SK-N-SH treated with all-trans-retinoic acid at 6 μM for 48 hours (cell line): ENCODE measurements around the gene ZKSCAN4.
A peak's percentile ranks its signal among the peaks of the same experiment; 100 is the strongest.

Experiments used
- ATAC-seq: fragments of 200-7000 bp; cut with Tn5 transposase; 3 replicates; pipeline ENCODE4 v1.9.1; 2020; ENCODE audit warnings: mild to moderate bottlenecking, moderate library complexity
- ARNTL ChIP-seq: fragments of 450-650 bp; formaldehyde crosslinking; IDR thresholded peaks from 2 replicates; pipeline ENCODE4 v1.5.0; 2020; ENCODE audit warnings: low read depth, mild to moderate bottlenecking, moderate library complexity, borderline replicate concordance
- BACH2 ChIP-seq: fragments of 250-450 bp; sonication (Bioruptor Pico); IDR thresholded peaks from 2 replicates; pipeline ENCODE4 v1.9.0; 2021; ENCODE audit warnings: mild to moderate bottlenecking, borderline replicate concordance
- CSDC2 ChIP-seq: fragments of 250-450 bp; sonication (Bioruptor Pico); IDR thresholded peaks from 2 replicates; pipeline ENCODE4 v1.5.0; 2020; ENCODE audit warnings: mild to moderate bottlenecking, moderate library complexity
- ESRRG ChIP-seq: fragments of 250-450 bp; sonication (Bioruptor Pico); IDR thresholded peaks from 2 replicates; pipeline ENCODE4 v1.6.1; 2021; ENCODE audit warnings: mild to moderate bottlenecking
- GLIS3 ChIP-seq: fragments of 250-450 bp; sonication (Bioruptor Pico); IDR thresholded peaks from 2 replicates; pipeline ENCODE4 v1.5.0; 2020; ENCODE audit warnings: mild to moderate bottlenecking, moderate library complexity
- ISL1 ChIP-seq: fragments of 250-450 bp; sonication (Bioruptor Pico); IDR thresholded peaks from 2 replicates; pipeline ENCODE4 v2.1.2; 2022; ENCODE audit warnings: mild to moderate bottlenecking, moderate library complexity
- OSR1 ChIP-seq: fragments of 250-450 bp; sonication (Bioruptor Pico); IDR thresholded peaks from 2 replicates; pipeline ENCODE4 v1.8.0; 2022; ENCODE audit warnings: moderate library complexity, mild to moderate bottlenecking, inconsistent platforms
- PPARA ChIP-seq: fragments of 250-450 bp; sonication (Bioruptor Pico); IDR thresholded peaks from 2 replicates; pipeline ENCODE4 v1.5.0; 2020; ENCODE audit warnings: mild to moderate bottlenecking, borderline replicate concordance
- RARB ChIP-seq: fragments of 250-450 bp; sonication (Bioruptor Pico); IDR thresholded peaks from 2 replicates; pipeline ENCODE4 v1.8.0; 2021; ENCODE audit warnings: mild to moderate bottlenecking, moderate library complexity
- SNAI2 ChIP-seq: fragments of 250-450 bp; sonication (Bioruptor Pico); IDR thresholded peaks from 2 replicates; pipeline ENCODE4 v1.5.0; 2020; ENCODE audit warnings: mild to moderate bottlenecking, moderate library complexity
- TCF4 ChIP-seq: fragments of 250-450 bp; sonication (Bioruptor Pico); IDR thresholded peaks from 2 replicates; pipeline ENCODE4 v1.8.0; 2021; ENCODE audit warnings: mild to moderate bottlenecking, moderate library complexity, borderline replicate concordance
- TOX ChIP-seq: fragments of 250-450 bp; sonication (Bioruptor Pico); IDR thresholded peaks from 2 replicates; pipeline ENCODE4 v1.8.0; 2021; ENCODE audit warnings: mild to moderate bottlenecking, moderate library complexity, borderline replicate concordance
- ZC3H10 ChIP-seq: fragments of 250-450 bp; sonication (Bioruptor Pico); IDR thresholded peaks from 2 replicates; pipeline ENCODE4 v1.5.1; 2021; ENCODE audit warnings: mild to moderate bottlenecking, moderate library complexity
- ZFP3 ChIP-seq: fragments of 250-450 bp; sonication (Bioruptor Pico); IDR thresholded peaks from 2 replicates; pipeline ENCODE4 v1.5.0; 2020; ENCODE audit warnings: mild to moderate bottlenecking, moderate library complexity
- ZFP30 ChIP-seq: fragments of 450-650 bp; formaldehyde crosslinking; IDR thresholded peaks from 2 replicates; pipeline ENCODE4 v1.5.0; 2022; ENCODE audit warnings: mild to moderate bottlenecking, moderate library complexity
- ZNF565 ChIP-seq: fragments of 450-650 bp; formaldehyde crosslinking; conservative IDR thresholded peaks from 2 replicates; pipeline ENCODE4 v1.5.0; 2020; ENCODE audit warnings: low read depth, mild to moderate bottlenecking, moderate library complexity
- ZNF70 ChIP-seq: fragments of 450-650 bp; formaldehyde crosslinking; IDR thresholded peaks from 2 replicates; pipeline ENCODE4 v1.5.0; 2020; ENCODE audit warnings: mild to moderate bottlenecking, moderate library complexity
- TF ChIP-seq, protein P1 (sequence below): fragments of 250-450 bp; sonication (Bioruptor Pico); IDR thresholded peaks from 2 replicates; pipeline ENCODE4 v1.5.1; 2021; ENCODE audit warnings: mild to moderate bottlenecking, moderate library complexity
- TF ChIP-seq, protein P2 (sequence below): fragments of 250-450 bp; sonication (Bioruptor Pico); IDR thresholded peaks from 2 replicates; pipeline ENCODE4 v1.8.0; 2021; ENCODE audit warnings: low read depth, mild to moderate bottlenecking, moderate library complexity, borderline replicate concordance
- TF ChIP-seq, protein P3 (sequence below): fragments of 250-450 bp; sonication (Bioruptor Pico); IDR thresholded peaks from 2 replicates; pipeline ENCODE4 v1.5.0; 2020; ENCODE audit warnings: mild to moderate bottlenecking, moderate library complexity
- TF ChIP-seq, protein P4 (sequence below): fragments of 250-450 bp; sonication (Bioruptor Pico); IDR thresholded peaks from 2 replicates; pipeline ENCODE4 v1.8.0; 2020; ENCODE audit warnings: mild to moderate bottlenecking, moderate library complexity, borderline replicate concordance

The ZKSCAN4 gene

DNA sequence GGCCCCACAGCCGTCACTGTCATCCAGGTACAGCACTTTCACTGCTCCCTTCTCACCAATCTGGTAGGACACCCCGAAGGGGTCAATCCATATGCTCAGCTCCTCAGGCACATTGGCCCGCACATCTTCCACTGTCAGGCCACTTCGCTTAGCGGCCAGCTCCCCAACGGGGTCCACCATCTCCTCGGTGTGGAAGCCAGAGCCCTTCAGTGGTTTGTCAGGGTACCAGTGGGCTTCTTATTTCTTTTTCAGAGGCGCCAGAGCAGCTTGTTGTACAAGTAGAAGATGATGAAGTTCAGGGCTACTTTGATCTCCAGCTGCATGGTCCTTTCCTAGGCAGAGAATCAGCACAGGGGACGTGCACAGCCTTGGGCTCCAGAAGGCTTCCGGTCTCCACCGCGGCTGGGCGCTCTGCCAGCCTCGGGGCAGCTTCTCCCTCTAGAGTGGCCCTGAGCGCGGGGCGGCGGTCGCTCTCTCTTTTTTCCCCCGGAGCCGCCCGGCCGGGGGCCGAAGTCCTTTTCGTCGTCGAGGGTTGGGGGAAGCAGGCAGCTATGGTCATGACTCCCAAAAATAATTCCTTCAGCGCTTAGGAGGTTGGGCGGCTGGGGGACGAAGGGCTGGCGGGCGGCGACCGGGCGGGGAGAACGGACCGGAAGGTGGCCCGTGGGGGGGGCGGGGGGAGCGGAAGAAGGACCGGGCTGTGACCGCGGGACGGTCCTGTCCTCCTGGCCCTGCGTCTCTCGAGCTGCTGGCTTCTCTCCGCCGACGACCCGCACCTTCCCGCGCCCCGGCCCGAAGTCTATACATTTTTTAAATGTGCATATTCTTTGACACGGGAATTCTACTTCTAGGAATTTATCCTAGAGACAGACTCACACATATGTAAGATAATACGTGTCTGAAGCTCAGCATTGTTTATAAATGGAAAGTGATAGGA lies 33.5 kb downstream of the ZKSCAN4 start:
- no peak for TF ChIP-seq CSDC2
- no peak for TF ChIP-seq TOX (CRISPR knock-in tag)
- no peak for TF ChIP-seq PPARA
- no peak for TF ChIP-seq ZFP30 (CRISPR knock-in tag)
- no peak for TF ChIP-seq ZNF70
- TF ChIP-seq, protein P1, sequence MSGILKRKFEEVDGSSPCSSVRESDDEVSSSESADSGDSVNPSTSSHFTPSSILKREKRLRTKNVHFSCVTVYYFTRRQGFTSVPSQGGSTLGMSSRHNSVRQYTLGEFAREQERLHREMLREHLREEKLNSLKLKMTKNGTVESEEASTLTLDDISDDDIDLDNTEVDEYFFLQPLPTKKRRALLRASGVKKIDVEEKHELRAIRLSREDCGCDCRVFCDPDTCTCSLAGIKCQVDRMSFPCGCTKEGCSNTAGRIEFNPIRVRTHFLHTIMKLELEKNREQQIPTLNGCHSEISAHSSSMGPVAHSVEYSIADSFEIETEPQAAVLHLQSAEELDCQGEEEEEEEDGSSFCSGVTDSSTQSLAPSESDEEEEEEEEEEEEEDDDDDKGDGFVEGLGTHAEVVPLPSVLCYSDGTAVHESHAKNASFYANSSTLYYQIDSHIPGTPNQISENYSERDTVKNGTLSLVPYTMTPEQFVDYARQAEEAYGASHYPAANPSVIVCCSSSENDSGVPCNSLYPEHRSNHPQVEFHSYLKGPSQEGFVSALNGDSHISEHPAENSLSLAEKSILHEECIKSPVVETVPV = no peak
- no peak for TF ChIP-seq ISL1 (CRISPR knock-in tag)
- TF ChIP-seq, protein P2, sequence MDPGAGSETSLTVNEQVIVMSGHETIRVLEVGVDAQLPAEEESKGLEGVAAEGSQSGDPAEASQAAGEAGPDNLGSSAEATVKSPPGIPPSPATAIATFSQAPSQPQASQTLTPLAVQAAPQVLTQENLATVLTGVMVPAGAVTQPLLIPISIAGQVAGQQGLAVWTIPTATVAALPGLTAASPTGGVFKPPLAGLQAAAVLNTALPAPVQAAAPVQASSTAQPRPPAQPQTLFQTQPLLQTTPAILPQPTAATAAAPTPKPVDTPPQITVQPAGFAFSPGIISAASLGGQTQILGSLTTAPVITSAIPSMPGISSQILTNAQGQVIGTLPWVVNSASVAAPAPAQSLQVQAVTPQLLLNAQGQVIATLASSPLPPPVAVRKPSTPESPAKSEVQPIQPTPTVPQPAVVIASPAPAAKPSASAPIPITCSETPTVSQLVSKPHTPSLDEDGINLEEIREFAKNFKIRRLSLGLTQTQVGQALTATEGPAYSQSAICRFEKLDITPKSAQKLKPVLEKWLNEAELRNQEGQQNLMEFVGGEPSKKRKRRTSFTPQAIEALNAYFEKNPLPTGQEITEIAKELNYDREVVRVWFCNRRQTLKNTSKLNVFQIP (CRISPR knock-in tag) = no peak
- TF ChIP-seq, protein P3, sequence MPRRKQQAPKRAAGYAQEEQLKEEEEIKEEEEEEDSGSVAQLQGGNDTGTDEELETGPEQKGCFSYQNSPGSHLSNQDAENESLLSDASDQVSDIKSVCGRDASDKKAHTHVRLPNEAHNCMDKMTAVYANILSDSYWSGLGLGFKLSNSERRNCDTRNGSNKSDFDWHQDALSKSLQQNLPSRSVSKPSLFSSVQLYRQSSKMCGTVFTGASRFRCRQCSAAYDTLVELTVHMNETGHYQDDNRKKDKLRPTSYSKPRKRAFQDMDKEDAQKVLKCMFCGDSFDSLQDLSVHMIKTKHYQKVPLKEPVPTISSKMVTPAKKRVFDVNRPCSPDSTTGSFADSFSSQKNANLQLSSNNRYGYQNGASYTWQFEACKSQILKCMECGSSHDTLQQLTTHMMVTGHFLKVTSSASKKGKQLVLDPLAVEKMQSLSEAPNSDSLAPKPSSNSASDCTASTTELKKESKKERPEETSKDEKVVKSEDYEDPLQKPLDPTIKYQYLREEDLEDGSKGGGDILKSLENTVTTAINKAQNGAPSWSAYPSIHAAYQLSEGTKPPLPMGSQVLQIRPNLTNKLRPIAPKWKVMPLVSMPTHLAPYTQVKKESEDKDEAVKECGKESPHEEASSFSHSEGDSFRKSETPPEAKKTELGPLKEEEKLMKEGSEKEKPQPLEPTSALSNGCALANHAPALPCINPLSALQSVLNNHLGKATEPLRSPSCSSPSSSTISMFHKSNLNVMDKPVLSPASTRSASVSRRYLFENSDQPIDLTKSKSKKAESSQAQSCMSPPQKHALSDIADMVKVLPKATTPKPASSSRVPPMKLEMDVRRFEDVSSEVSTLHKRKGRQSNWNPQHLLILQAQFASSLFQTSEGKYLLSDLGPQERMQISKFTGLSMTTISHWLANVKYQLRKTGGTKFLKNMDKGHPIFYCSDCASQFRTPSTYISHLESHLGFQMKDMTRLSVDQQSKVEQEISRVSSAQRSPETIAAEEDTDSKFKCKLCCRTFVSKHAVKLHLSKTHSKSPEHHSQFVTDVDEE = no peak
- no peak for TF ChIP-seq ARNTL (CRISPR knock-in tag)
- no peak for TF ChIP-seq ZC3H10
- ATAC-seq = peak; percentile 84

DNA sequence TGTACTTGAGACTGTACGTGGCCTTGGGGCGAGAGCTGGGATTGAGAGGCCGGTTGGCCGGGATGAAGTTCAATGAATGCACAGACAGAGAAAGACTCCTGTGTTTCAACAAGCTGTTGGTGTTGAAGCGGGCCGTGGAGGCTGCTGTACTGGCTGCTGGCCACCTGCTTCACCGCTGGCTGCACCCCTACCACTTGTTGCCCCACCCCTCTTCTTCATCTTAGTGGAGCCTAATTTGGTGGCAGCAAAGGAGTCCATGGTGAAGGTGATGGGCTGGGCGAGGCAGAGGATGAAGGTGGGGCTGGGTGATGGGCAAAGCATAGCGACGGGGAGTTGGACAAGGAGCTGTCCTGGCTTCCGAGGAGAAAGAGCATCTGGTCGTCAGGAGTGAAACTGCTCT lies 34.2 kb downstream of the ZKSCAN4 start:
- TF ChIP-seq ZFP3 (no peak), CSDC2 (no peak), TCF4 (CRISPR knock-in tag) (no peak), ESRRG (no peak)
- TF ChIP-seq, protein P4, sequence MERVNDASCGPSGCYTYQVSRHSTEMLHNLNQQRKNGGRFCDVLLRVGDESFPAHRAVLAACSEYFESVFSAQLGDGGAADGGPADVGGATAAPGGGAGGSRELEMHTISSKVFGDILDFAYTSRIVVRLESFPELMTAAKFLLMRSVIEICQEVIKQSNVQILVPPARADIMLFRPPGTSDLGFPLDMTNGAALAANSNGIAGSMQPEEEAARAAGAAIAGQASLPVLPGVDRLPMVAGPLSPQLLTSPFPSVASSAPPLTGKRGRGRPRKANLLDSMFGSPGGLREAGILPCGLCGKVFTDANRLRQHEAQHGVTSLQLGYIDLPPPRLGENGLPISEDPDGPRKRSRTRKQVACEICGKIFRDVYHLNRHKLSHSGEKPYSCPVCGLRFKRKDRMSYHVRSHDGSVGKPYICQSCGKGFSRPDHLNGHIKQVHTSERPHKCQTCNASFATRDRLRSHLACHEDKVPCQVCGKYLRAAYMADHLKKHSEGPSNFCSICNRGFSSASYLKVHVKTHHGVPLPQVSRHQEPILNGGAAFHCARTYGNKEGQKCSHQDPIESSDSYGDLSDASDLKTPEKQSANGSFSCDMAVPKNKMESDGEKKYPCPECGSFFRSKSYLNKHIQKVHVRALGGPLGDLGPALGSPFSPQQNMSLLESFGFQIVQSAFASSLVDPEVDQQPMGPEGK (CRISPR knock-in tag) = no peak
- TF ChIP-seq, protein P1 = no peak
- TF ChIP-seq, all 23 proteins: peak for 0
- no peak for ATAC-seq

DNA sequence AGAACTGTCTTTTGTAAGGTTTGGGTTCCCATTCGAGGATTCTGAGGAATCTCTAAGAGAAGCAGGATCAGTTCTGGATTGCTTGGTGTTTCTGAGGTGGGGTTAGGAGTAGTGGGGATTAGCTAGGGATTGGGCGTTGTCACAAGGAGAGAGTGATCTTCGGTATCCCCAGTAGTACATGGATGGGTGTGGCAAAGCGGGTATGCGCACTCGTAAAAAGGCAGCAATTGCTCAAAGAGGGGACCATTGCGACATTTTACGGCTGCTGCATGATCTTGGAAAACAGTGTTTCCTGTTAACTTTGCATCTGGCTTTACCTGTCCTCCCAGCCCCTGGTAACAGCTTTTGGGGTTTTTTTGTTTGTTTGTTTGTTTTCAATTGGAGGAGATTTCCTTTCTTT lies 36.6 kb downstream of the ZKSCAN4 start:
- ATAC-seq = no peak
- TF ChIP-seq, protein P3 = no peak
- TF ChIP-seq CSDC2 (no peak), ZNF565 (CRISPR knock-in tag) (no peak), ISL1 (CRISPR knock-in tag) (no peak), ZC3H10 (no peak), ZFP30 (CRISPR knock-in tag) (no peak), ZNF70 (no peak), GLIS3 (CRISPR knock-in tag) (no peak), OSR1 (no peak), SNAI2 (CRISPR knock-in tag) (no peak), RARB (CRISPR knock-in tag) (no peak), BACH2 (CRISPR knock-in tag) (no peak), PPARA (no peak)
- TF ChIP-seq, protein P4 (CRISPR knock-in tag) = no peak
